ENCODE results near the gene NNT. TPM values are rescaled to one million over a fixed set of nuclear protein-coding genes. Genes with fewer than 3 reads are reported as not detected.
A peak's percentile ranks its signal among the peaks of the same experiment; 100 is the strongest.

NNT gene
- total RNA-seq, 1 donor from 2014 or later: 80.4 TPM

GRCh38 chr5:43619911-43620310 lies 16.9 kb downstream of the NNT start:
- Mint-ChIP-seq H3K4me3 (no peak overlapping the region), H3K27me3 (no peaks in the 10 kb centered on the region), H3K27ac (no peak overlapping the region), H3K9me3 (no peaks in the 10 kb centered on the region), H3K36me3 (peaks cover 15% of the 10 kb centered on the region), H3K4me1 (ENCODE audit: unreplicated experiment) (peaks cover 6% of the 10 kb centered on the region)
- no peak for DNase-seq (ENCODE audit: extremely low spot score, unreplicated experiment)
- TF ChIP-seq CTCF (conservative IDR thresholded peaks at IDR 0.05): no peak

- no peak for DNase-seq (ENCODE audit: extremely low spot score, unreplicated experiment)
- H3K4me3 Mint-ChIP-seq: no peak overlapping the region
- TF ChIP-seq CTCF (conservative IDR thresholded peaks at IDR 0.05): no peak
- no peaks in the 10 kb centered on the region for H3K9me3 Mint-ChIP-seq
- peaks cover 6% of the 10 kb centered on the region for H3K4me1 Mint-ChIP-seq (ENCODE audit: unreplicated experiment)
- H3K27me3 Mint-ChIP-seq: no peaks in the 10 kb centered on the region
- H3K27ac Mint-ChIP-seq: no peak overlapping the region
- peaks cover 15% of the 10 kb centered on the region for H3K36me3 Mint-ChIP-seq
These were observed 18.0 kb downstream of the NNT start for GRCh38 chr5:43620944-43621505.

- H3K27ac Mint-ChIP-seq: no peak overlapping the region
- no peak overlapping the region for H3K4me3 Mint-ChIP-seq
- no peaks in the 10 kb centered on the region for H3K27me3 Mint-ChIP-seq
- H3K36me3 Mint-ChIP-seq: peaks cover 15% of the 10 kb centered on the region
- H3K4me1 Mint-ChIP-seq (ENCODE audit: unreplicated experiment): peaks cover 6% of the 10 kb centered on the region
- DNase-seq (ENCODE audit: extremely low spot score, unreplicated experiment): no peak
- TF ChIP-seq CTCF (conservative IDR thresholded peaks at IDR 0.05): no peak
- no peaks in the 10 kb centered on the region for H3K9me3 Mint-ChIP-seq
These were observed 19.1 kb downstream of the NNT start for GRCh38 chr5:43622074-43622473.

GRCh38 chr5:43623048-43623680 lies 20.2 kb downstream of the NNT start:
- TF ChIP-seq CTCF (conservative IDR thresholded peaks at IDR 0.05): no peak
- Mint-ChIP-seq H3K36me3 (peaks cover 19% of the 10 kb centered on the region), H3K27ac (no peak overlapping the region), H3K9me3 (no peaks in the 10 kb centered on the region), H3K27me3 (no peaks in the 10 kb centered on the region), H3K4me1 (ENCODE audit: unreplicated experiment) (peaks cover 6% of the 10 kb centered on the region), H3K4me3 (no peak overlapping the region)
- no peak for DNase-seq (ENCODE audit: extremely low spot score, unreplicated experiment)

GRCh38 chr5:43627028-43627427 lies 24.0 kb downstream of the NNT start:
- Mint-ChIP-seq H3K36me3 (peaks cover 23% of the 10 kb centered on the region), H3K4me3 (no peak overlapping the region), H3K27ac (no peak overlapping the region), H3K27me3 (no peaks in the 10 kb centered on the region), H3K4me1 (ENCODE audit: unreplicated experiment) (peaks cover 10% of the 10 kb centered on the region), H3K9me3 (no peaks in the 10 kb centered on the region)
- peak; percentile 62 for TF ChIP-seq CTCF (conservative IDR thresholded peaks at IDR 0.05)
- no peak for DNase-seq (ENCODE audit: extremely low spot score, unreplicated experiment)

Measured in type B pancreatic cell (in vitro differentiated cells).